K562 (cell line): ENCODE data around the gene RAP1GAP2. TPM values are rescaled to one million over a fixed set of nuclear protein-coding genes. Genes with fewer than 3 reads are reported as not detected.

Experiments
- ATAC-seq: fragments of 200-7000 bp; cut with Tn5 transposase; 3 replicates; pipeline ENCODE4 v1.9.1; 2020; ENCODE audit warnings: moderate library complexity
- BruUV-seq: library from RNA; stranded (reverse); fragments of 400-500 nt; replicated peaks from 2 replicates; lab custom pipeline; 2021; lab: Mats Ljungman, UMichigan
- CTCF ChIA-PET: fragments of 300-600 bp; formaldehyde crosslinking; extraction: SDS; loops from one replicate; lab custom pipeline; 2021; ENCODE audit warnings: low intra/inter-chr PET ratio; lab: Yijun Ruan, JAX
- POLR2A ChIA-PET: fragments of 300-600, 350-650 bp; sonication (Branson Sonifier 250); formaldehyde crosslinking; extraction: SDS; loops from one replicate; lab custom pipeline; 2021; ENCODE audit warnings: antibody characterized with exemption, inconsistent platforms; lab: Yijun Ruan, JAX
- DNase-seq, 4 experiments: peaks; one replicate each; pipeline versions ENCODE4 v3.0.0 to v3.0.0-alpha.2; 2011 to 2018; ENCODE audit warnings: low spot score in 3 of 4, mixed read lengths in 3 of 4; ENCODE audit errors: extremely low read depth in 1 of 4
- FAIRE-seq: peaks from 2 replicates; lab custom pipeline; 2011; peaks lifted over from hg19 to GRCh38; lab: Jason Lieb, UNC
- H2AFZ ChIP-seq: 2 replicates; pipeline ENCODE4 v1.6.0; 2011; ENCODE audit warnings: low read depth, low read length, control low read depth, inconsistent platforms
- H3K27ac ChIP-seq: fragments of 200-600 bp; 3 replicates; pipeline ENCODE4 v1.8.0; 2011; ENCODE audit warnings: low read depth, mild to moderate bottlenecking, control low read depth, inconsistent platforms, low read length, moderate library complexity, mixed read lengths; ENCODE audit errors: extremely low read depth
- H3K27me3 ChIP-seq, 2 experiments: fragments of 300-600 bp in 1 of 2; 2 replicates in 1 of 2; 3 replicates in 1 of 2; pipeline versions ENCODE4 v1.6.0 to v1.8.0; 2011; ENCODE audit warnings: inconsistent platforms in 2 of 2, low read length in 2 of 2, mild to moderate bottlenecking in 1 of 2, mixed read lengths in 1 of 2, moderate library complexity in 1 of 2; ENCODE audit not compliant: control insufficient read depth in 2 of 2, insufficient read depth in 2 of 2
- H3K36me3 ChIP-seq: fragments of 300-600 bp; 3 replicates; pipeline ENCODE4 v1.8.0; 2011; ENCODE audit warnings: mild to moderate bottlenecking, low read length, inconsistent platforms; ENCODE audit not compliant: control insufficient read depth, insufficient read depth
- H3K4me1 ChIP-seq, 2 experiments: fragments of 200-600 bp in 1 of 2; replicated peaks in 1 of 2; 2 replicates in 1 of 2; 3 replicates in 1 of 2; pipeline versions ENCODE4 v1.5.1 to v1.8.0; 2011; ENCODE audit warnings: inconsistent platforms in 2 of 2, low read length in 2 of 2, mild to moderate bottlenecking in 1 of 2, mixed read lengths in 1 of 2, moderate library complexity in 1 of 2; ENCODE audit not compliant: control insufficient read depth in 2 of 2, insufficient read depth in 2 of 2
- H3K4me2 ChIP-seq: 2 replicates; pipeline ENCODE4 v1.6.1; 2011; ENCODE audit warnings: low read length, control low read depth, inconsistent platforms, mixed read lengths; ENCODE audit not compliant: insufficient read depth
- H3K4me3 ChIP-seq: fragments of 200-600 bp; sonication (generic), shearing (Covaris generic); 2 replicates; pipeline ENCODE4 v1.5.1; 2016; ENCODE audit warnings: control low read depth, inconsistent platforms
- H3K79me2 ChIP-seq: fragments of 200-600 bp; 3 replicates; pipeline ENCODE4 v1.8.0; 2011; ENCODE audit warnings: low read length, inconsistent platforms; ENCODE audit not compliant: control insufficient read depth, insufficient read depth
- H3K9ac ChIP-seq, 2 experiments: 2 replicates each; pipeline versions ENCODE4 v1.6.0 to v1.6.1; 2011; ENCODE audit warnings: low read depth in 2 of 2, low read length in 2 of 2, control low read depth in 1 of 2, inconsistent platforms in 1 of 2, mild to moderate bottlenecking in 1 of 2, mixed read lengths in 1 of 2; ENCODE audit not compliant: insufficient read depth in 1 of 2
- H3K9me1 ChIP-seq: one replicate; pipeline ENCODE4 v1.6.0; 2011; ENCODE audit warnings: inconsistent platforms, mild to moderate bottlenecking, low read length, moderate library complexity; ENCODE audit not compliant: control insufficient read depth, insufficient read depth
- H3K9me3 ChIP-seq: replicated peaks from 2 replicates; pipeline ENCODE4 v1.5.1; 2011; ENCODE audit warnings: low read depth, low read length, inconsistent platforms; ENCODE audit not compliant: control insufficient read depth, insufficient read depth
- H4K20me1 ChIP-seq: replicated peaks from 2 replicates; pipeline ENCODE4 v1.6.1; 2011; ENCODE audit warnings: low read length, inconsistent platforms, mixed read lengths; ENCODE audit not compliant: control insufficient read depth, insufficient read depth
- KDM2B ChIP-seq: fragments of 250-450 bp; sonication (Bioruptor Pico); IDR thresholded peaks from 2 replicates; pipeline ENCODE4 v1.8.0; 2021; ENCODE audit warnings: mild to moderate bottlenecking, moderate library complexity
- NFXL1 ChIP-seq: fragments of 450-650 bp; formaldehyde crosslinking; IDR thresholded peaks from 2 replicates; pipeline ENCODE4 v1.4.0; 2021; ENCODE audit warnings: mild to moderate bottlenecking
- PHB ChIP-seq: fragments of 250-450 bp; sonication (Bioruptor Pico); IDR thresholded peaks from 2 replicates; pipeline ENCODE4 v1.5.0; 2021
- WGBS: fragments of 100-300 bp; shearing (Covaris generic); methylation state at CpG from one replicate; pipeline ENCODE4 v1.1.6; 2016; ENCODE audit warnings: low coverage, mixed read lengths; ENCODE audit not compliant: insufficient coverage; ENCODE audit errors: missing lambda C conversion rate; 5-methylcytosine and 5-hydroxymethylcytosine counted together
- in situ Hi-C: fragments of 300-500 bp; cut with MboI; formaldehyde crosslinking; loops from 4 replicates; pipeline ENCODE4 v1.15.0; 2018; ENCODE audit warnings: inconsistent platforms, mixed read lengths
- intact Hi-C: fragments of 100-400 bp; cut with micrococcal nuclease; formaldehyde crosslinking; loops from 2 replicates; pipeline ENCODE4 v1.14.2; 2022
- polyA plus RNA-seq, 8 experiments: library from polyadenylated mRNA; depleted of rRNA in 4 of 8; stranded (reverse) in 5 of 8; unstranded in 3 of 8; fragments of >200 nt; fragmentation: Nextera tagmentation in 2 of 8; fragmentation: Illumina TruSeq in 1 of 8; extraction: Ambion mirVana in 2 of 8; extraction: Trizol in 1 of 8; gene quantifications; 2 replicates each; pipeline versions ENCODE4 v1.2.1 to v1.2.3, GENCODE V29; 2011 to 2014; ENCODE audit warnings: inconsistent platforms in 1 of 8, missing spikeins in 1 of 8
- total RNA-seq, 7 experiments: library from RNA; depleted of rRNA in 6 of 7; stranded (reverse); fragments of >200 nt in 6 of 7; fragmentation: Illumina TruSeq in 2 of 7; extraction: Trizol in 2 of 7; gene quantifications; 2 replicates each; pipeline versions ENCODE4 v1.2.1 to v1.2.3, GENCODE V29; 2011 to 2021; ENCODE audit warnings: low replicate concordance in 1 of 7
- TF ChIP-seq, protein P1 (sequence below): fragments of 450-650 bp; IDR thresholded peaks from 2 replicates; pipeline ENCODE4 v1.6.1; 2016; ENCODE audit warnings: low read depth

The RAP1GAP2 gene
- total and polyA plus RNA-seq, 9 of the 15 experiments (the other 6 are each of a cell fraction or from before 2014, with no cell fraction given) = 0.01 to 1.3 (median 0.42) TPM; not detected in 1

DNA sequence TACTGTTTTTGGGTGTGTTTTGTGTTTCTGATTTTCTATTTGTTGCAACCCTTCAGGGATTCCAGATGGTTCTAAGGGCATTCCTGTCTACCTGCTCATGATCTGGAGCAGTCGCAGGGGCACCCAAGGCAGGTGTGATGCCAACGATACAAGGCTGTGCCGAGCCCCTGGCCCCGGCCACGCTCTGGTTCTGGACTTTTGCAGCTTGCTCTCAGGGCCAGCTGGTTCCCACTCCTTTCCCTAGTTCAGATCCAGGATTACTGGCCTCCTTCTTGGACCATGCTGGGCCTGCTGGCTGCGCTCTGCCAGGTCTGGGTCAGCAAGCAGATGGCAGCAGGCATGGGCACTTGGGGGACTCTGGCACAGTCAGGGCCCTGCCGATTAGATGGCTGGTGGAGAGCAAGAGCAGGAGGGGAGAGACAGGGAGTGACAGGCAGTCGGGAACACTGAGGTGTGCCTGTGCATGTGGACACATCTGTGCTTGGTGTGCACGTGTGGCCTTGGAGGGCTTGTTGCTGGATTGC, 15.2 kb upstream of the RAP1GAP2 start:
- intact Hi-C loops = no loop called here
- no peaks in the 10 kb centered on the region for H3K9me1 ChIP-seq
- FAIRE-seq (no peak), DNase-seq (no peak), ATAC-seq (no peak)
- no peak overlapping the region for H3K4me2 ChIP-seq
- CTCF ChIA-PET = no interaction called here
- H3K4me1 ChIP-seq = peaks cover 0 to 17% of the 10 kb centered on the region in 2 experiments; a peak in 3 of 5 replicates
- no TSS peak for BruUV-seq
- no peaks in the 10 kb centered on the region for H3K79me2 ChIP-seq
- no peaks in the 10 kb centered on the region for H3K36me3 ChIP-seq
- H4K20me1 ChIP-seq = no peaks in the 10 kb centered on the region; the same call in 1 of the 2 replicates
- 8% methylated on average over 8 of the region's 9 CpGs for WGBS
- POLR2A ChIA-PET = no interaction called here
- H3K27me3 ChIP-seq = peaks cover 3 to 9% of the 10 kb centered on the region in 2 experiments; a peak in 2 of 5 replicates
- H2AFZ ChIP-seq = no peak overlapping the region
- no peaks in the 10 kb centered on the region for H3K9me3 ChIP-seq
- H3K9ac ChIP-seq = no peak overlapping the region
- in situ Hi-C loops = no loop called here
- H3K4me3 ChIP-seq = no peak overlapping the region
- TF ChIP-seq PHB = no peak
- TF ChIP-seq KDM2B (CRISPR knock-in tag) = no peak
- TF ChIP-seq, protein P1, sequence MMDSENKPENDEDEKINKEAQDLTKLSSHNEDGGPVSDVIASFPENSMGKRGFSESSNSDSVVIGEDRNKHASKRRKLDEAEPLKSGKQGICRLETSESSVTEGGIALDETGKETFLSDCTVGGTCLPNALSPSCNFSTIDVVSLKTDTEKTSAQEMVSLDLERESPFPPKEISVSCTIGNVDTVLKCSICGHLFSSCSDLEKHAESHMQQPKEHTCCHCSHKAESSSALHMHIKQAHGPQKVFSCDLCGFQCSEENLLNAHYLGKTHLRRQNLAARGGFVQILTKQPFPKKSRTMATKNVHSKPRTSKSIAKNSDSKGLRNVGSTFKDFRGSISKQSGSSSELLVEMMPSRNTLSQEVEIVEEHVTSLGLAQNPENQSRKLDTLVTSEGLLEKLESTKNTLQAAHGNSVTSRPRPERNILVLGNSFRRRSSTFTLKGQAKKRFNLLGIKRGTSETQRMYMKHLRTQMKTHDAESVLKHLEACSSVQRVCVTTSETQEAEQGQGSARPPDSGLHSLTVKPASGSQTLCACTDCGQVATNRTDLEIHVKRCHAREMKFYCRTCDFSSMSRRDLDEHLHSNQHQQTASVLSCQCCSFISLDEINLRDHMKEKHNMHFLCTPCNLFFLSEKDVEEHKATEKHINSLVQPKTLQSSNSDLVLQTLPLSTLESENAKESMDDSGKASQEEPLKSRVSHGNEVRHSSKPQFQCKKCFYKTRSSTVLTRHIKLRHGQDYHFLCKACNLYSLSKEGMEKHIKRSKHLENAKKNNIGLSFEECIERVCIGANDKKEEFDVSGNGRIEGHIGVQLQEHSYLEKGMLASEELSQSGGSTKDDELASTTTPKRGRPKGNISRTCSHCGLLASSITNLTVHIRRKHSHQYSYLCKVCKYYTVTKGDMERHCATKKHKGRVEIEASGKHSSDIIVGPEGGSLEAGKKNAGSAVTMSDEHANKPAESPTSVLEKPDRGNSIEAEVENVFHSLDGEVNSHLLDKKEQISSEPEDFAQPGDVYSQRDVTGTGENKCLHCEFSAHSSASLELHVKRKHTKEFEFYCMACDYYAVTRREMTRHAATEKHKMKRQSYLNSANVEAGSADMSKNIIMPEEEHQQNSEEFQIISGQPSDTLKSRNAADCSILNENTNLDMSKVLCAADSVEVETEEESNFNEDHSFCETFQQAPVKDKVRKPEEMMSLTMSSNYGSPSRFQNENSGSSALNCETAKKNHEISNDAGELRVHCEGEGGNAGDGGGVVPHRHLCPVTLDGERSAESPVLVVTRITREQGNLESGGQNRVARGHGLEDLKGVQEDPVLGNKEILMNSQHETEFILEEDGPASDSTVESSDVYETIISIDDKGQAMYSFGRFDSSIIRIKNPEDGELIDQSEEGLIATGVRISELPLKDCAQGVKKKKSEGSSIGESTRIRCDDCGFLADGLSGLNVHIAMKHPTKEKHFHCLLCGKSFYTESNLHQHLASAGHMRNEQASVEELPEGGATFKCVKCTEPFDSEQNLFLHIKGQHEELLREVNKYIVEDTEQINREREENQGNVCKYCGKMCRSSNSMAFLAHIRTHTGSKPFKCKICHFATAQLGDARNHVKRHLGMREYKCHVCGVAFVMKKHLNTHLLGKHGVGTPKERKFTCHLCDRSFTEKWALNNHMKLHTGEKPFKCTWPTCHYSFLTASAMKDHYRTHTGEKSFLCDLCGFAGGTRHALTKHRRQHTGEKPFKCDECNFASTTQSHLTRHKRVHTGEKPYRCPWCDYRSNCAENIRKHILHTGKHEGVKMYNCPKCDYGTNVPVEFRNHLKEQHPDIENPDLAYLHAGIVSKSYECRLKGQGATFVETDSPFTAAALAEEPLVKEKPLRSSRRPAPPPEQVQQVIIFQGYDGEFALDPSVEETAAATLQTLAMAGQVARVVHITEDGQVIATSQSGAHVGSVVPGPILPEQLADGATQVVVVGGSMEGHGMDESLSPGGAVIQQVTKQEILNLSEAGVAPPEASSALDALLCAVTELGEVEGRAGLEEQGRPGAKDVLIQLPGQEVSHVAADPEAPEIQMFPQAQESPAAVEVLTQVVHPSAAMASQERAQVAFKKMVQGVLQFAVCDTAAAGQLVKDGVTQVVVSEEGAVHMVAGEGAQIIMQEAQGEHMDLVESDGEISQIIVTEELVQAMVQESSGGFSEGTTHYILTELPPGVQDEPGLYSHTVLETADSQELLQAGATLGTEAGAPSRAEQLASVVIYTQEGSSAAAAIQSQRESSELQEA = no peak
- no peak for TF ChIP-seq NFXL1
- H3K27ac ChIP-seq = no peak overlapping the region
